NCI-H146 treated with DMSO at 0.1 percent for 48 hours (cell line): ENCODE results near the gene LARP1.
"Not testable (repeated sequence)": the region's sequence is repeated elsewhere in the genome, so short reads cannot be mapped to it uniquely, and the experiment has no call there.

Experiments
- DNase-seq: peaks from one replicate; lab custom pipeline; 2025; ENCODE audit not compliant: unreplicated experiment; lab: John Stamatoyannopoulos, UW

LARP1 gene

GRCh38 chr5:154759868-154760267 lies 4.7 kb downstream of the LARP1 start:
- not testable (repeated sequence) for DNase-seq

DNA sequence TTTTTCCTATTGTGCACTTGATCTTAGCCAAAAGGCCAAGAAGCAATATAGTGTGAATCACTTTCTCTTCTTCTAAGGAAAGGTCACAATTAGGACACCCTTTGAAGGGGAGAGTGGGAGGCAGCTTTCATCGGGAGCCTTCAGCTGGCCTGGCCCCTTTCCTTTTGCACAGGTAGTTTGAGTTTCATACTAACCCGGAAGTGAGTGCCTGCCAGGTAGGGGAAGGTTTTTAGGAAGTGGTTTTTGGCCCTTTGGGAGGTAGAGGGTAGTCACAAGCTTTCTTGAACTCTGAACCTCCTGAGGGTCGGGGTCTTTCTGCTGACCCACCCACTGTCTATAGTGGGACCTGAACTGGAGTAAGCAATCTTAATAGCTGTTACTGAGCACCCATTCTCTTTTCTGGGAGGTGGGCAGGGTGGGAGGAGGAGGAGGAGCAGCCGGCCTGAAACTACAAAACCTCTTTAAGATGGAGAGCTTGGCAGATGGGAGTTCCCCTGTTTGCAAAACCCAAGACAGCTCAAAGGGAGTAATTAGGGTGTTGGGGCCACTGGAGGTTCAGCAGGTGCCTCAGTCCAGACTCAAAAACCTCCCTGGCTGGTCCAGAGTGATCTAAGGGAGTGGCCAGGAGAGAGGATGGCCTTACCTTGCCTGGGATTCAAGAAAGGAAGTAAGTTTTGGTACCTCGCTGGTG lies 6.0 kb downstream of the LARP1 start:
- DNase-seq: no peak

- no peak for DNase-seq
Measured at GRCh38 chr5:154762261-154762660, 7.1 kb downstream of the LARP1 start.

DNA sequence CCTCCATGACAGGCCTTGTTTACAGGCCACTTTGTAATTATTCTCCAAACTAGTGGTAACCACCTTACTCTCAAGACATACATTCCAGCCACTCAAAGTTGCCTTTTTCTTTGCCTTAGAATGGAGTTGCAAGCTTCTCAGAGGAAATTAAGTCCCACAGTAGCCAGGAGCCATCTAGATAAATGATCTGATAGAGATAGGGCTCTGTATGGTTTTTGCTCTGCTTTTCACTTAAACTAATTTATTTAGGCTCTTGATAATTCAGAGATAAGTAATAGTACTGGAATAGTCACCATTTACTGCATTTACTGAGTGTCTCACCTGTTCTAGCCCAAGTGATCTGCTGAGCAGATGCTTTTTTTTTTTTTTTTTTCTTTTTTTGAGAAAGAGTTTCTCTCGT lies 7.5 kb downstream of the LARP1 start:
- DNase-seq: no peak

GRCh38 chr5:154764967-154765366 lies 9.8 kb downstream of the LARP1 start:
- DNase-seq: no peak

- DNase-seq: no peak
Measured at GRCh38 chr5:154765396-154765925, 10.3 kb downstream of the LARP1 start.

DNA sequence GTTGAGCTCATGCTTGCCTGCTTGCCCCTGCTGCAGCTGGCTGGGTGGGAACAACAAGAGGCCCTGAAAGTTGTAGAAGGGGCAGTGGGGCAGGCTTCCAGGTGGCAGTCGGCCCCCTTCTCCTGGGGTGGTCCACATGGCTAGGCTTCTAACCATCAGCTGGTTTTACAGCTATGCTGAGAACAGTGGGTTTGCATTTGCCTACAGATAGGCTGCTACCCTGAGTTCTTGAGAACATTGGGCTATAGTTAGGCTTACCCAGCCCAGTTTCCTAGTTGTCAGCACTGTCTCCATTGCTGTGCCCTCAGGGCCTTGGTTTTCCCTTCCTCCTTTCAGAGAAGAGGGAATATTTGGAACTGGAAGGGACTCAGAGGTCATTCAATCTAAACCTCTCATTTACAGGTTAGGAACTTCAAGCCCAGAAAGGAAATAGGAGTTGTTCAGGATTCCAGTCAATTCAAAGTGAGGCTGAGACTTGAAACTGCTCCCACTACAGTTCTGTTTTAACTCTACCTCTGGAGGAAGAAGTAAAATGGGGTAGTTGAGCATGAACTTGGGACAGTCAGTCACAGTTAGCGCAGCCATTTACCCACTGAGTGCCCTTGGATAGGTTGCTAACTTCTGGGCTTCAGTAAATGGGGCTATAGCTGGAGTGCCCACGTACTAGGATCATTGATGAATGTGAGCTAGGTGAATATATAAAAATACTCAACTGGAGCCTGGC lies 11.5 kb downstream of the LARP1 start:
- DNase-seq: no peak

DNA sequence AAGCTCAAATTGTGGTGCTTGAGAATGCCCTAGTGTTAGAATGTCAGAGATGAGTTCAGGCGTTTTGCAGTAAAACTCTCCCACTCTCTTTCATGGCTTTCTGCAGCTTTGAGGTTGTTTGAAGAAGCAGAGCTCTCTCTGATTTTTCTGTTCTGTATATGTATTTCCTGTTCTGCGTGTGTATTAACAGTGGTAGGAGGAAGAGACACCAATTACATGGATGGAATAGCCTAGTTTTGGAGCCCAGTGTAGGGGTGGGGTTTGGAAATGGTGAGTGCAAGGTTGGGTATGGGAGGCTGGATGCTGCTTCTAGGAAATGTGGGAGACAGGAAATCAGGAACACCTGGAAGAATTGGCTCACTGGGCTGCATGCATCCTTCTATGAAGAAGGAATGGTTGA lies 12.4 kb downstream of the LARP1 start:
- DNase-seq: no peak

GRCh38 chr5:154768207-154768606 lies 13.0 kb downstream of the LARP1 start:
- DNase-seq: no peak

GRCh38 chr5:154770111-154770510 lies 14.9 kb downstream of the LARP1 start:
- no peak for DNase-seq

- no peak for DNase-seq
Measured at GRCh38 chr5:154771383-154771901, 16.3 kb downstream of the LARP1 start.

- no peak for DNase-seq
Measured at GRCh38 chr5:154773326-154773725, 18.1 kb downstream of the LARP1 start.

DNA sequence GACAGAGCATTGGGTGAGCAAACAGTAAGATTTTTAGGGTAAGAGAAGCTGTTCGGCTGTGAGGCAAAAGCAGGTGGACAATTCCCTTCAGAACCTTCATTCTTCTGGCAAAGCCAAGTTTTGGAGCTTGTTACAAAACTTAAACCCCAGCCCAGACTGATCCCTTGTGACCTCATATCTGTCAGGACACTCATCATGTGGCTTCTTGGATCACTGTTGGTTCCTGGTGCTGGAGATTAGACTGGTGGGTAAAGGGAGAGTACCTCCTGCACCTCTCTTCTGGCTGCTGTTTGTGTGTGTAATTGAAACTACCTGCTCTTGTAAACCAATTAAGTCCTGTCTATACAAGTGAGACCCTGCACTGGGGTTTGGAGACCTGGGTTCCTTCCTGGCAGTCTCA lies 21.0 kb downstream of the LARP1 start:
- DNase-seq: no peak

GRCh38 chr5:154778534-154778933 lies 23.4 kb downstream of the LARP1 start:
- DNase-seq: no peak

DNA sequence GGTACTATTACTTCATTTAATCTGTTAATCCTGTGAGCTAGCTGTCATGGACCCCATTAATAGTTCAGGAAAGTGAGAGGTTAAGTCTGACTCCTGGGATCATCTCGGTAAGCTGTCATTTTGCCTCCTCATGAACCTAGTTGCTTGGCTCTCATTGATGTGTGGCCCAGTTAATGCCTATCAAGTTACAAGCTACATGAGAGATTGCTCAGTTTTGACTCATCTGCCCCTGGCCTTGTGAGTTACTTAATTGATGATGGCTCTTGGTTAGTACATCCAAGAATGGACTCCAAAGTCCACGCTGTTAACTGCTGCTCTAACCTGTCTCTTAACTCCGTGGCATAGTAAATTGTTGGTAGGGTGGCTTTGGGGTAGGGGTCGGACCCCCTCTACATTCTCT lies 23.9 kb downstream of the LARP1 start:
- no peak for DNase-seq

GRCh38 chr5:154780128-154780527 lies 25.0 kb downstream of the LARP1 start:
- DNase-seq: no peak

- no peak for DNase-seq
Measured at GRCh38 chr5:154782326-154782725, 27.1 kb downstream of the LARP1 start.

DNA sequence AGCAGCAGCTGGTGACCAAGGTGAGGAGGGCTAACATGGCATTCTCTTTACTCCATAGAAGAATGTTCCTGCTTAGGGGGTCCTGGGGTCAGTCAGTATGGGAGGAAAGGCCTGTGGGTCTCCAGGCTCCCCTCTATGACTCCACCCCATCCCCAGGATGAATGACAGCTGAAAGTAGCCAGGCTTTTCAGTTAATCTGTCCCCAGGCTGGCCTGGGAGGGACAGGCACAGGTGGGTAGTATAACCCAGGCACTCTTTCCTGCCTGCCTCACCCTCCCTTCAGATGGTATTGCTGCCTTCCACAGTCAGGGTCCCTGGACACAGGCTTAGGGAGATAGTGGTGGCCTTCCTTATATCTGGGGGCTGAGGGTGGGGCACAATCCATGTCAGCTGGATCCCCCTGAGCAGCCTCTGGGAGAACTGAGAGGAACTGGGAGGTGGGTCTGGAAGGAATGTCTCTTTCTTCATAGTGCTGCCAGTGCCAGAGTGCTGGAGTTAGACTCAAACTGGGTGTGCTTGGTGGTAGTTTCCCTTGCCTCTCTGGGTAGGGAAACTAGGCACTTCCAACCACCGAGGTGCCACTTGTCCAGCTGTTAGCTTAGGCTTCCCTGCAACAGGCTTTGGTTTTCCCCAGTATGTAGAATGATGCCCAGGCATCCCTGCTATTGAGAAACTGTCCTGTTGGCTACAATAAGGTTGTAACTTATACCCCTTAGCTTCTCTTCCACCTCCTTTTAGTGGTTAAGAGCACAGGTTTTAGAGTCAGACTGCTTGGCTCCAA lies 27.8 kb downstream of the LARP1 start:
- no peak for DNase-seq

DNA sequence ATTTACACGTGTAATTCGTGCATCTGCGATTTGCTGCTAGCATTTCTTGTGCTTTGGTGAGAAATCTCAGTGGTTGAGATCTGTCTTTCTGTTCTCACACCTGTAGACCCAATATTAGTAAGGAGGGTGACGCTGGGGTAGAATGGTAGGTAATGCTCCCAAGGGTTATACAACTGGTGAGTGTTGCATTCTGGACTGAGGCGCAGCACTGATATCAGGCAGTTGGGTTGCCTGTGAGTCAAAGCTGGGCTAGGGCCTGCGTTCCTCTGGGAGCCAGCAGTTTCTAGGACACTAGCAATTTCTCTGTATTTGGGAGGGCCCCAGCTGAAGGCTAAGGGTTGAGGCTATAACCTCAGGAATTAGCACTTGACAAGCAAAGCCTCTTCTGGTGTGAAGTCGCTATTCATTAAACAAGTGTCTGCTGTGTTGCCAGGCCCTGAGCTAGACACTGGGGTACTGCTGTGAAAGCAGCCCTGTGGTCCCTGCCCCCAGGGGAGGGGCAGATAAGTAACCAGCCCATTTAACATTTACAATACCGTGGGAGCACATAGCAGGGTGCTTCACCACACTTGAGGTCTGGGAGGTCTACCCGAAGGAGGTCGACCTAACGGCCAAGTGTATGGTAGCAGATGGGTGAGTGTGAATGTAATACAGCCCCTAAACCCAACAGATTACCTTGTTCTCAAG lies 28.7 kb downstream of the LARP1 start:
- DNase-seq: no peak

- no peak for DNase-seq
Measured at GRCh38 chr5:154784856-154785255, 29.7 kb downstream of the LARP1 start.

- DNase-seq: no peak
Measured at GRCh38 chr5:154786414-154786813, 31.2 kb downstream of the LARP1 start.
